GM21619 (cell line): ENCODE data around the gene CCNE1.
"Not testable (repeated sequence)": the region's sequence is repeated elsewhere in the genome, so short reads cannot be mapped to it uniquely, and the experiment has no call there.

Experiments used
- ATAC-seq: cut with Tn5 transposase; IDR thresholded peaks from one replicate; pipeline ENCODE4 v1.9.1; 2021; ENCODE audit not compliant: unreplicated experiment

The CCNE1 gene

DNA sequence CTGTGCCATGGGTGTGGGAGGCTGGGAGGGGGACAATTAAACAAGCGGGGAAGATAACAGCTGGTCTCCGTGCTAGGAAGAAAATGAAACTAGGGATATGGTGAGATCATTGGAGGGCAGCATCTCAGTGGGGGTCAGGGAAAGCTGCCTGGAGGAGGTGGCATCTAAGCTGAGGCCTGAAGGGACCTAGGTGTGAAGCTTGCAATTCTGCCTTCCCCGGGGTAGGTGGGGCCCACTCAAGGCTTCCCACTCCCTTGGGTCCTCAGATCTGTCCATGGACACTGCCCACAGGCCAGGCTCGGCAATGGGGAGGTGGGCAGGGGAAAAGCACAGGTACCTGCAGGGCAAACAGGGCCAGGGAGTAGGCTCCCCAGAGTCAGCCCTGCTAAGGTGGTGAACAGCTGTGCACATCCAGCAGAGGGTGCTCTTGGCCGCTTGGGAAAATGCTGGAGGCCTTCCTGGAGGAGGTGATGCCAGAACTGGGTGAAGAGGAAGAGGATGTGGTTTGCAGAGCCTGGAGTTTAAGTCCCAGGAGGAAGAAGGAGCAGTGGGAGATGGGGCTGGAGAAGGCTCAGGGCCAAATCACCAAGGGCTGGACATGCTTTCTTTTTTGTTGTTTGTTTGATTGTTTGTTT, 25.7 kb upstream of the CCNE1 start:
- no peak for ATAC-seq

DNA sequence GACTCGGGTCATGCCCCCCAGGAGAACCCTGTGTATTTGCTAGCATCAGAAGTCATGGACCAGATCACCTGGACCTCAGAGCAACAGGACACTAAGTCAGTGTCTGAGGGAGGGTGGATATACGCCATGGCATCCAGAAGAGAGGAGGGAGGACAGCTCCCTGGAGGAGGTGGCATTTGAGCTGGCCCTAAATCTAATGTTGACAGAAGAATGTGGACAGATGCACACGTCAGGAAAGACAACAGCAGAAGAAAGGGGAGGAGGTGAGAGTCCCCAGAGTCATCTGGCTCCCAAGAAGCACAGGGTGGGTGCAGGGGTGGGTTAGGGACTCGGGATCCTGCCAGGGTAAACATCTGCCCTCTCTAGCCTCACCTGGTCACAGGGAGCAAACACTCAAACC, 24.5 kb upstream of the CCNE1 start:
- ATAC-seq = no peak

DNA sequence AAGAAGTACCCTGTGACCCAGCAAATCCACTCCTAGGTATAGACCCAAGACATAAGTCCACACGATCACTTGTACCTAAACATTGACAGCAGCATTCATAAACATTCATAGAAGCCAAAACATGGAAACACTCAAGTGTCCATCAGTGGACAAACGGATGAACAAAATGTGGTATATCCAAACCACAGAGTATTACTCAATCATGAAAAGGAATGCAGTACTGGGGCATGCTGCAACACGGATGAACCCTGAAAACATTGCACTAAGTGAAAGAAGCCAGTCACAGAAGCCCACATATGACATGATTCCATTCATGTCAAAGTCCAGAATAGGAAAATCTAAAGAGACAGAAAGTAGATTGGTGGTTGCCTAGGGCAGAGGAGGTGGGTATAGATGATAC, 22.8 kb upstream of the CCNE1 start:
- ATAC-seq = no peak

DNA sequence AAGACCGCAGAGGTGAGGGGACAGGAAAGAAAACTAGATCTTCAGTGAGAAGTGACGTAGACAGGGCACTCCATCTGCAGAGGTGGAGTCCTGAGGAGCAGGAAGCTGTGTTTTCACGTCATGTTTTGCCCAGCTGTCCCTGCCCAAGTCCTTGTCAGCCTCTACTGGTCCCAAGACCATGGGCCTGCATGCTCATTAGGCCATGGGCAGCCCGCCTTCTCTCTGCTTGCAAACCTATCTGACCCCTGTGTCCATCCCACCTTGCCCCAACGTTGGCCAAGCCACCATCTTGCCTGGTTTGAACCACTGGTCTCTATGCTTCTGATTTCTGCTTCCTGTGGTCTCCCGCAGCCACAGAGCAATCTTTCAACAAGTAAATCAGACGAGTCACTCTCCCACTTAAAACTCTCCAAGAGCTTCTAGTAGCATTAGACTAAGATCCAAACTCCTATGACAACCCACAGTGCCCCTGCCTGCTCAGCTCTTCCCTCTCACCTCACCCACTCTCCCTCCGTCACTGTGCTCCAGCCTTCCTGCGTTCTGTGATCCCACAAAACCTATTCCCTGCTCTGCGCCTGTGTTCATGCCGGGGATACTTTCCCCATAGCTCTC, 18.6 kb upstream of the CCNE1 start:
- ATAC-seq = no peak

DNA sequence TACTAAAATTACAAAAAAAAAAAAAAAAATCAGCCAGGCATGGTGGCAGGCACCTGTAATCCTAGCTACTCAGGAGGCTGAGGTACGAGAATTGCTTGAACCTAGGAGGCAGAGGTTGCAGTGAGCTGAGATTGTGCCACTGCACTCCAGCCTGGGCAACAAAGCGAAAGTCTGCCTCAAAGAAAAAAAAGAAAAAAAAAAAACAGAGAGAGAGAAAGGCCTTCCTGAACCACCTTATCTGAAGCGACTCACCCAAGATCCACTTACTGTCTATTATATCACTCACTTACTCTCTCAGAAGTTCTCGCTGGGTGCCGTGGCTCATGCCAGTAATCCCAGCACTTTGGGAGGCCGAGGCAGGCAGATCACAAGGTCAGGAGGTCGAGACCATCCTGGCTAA, 17.3 kb upstream of the CCNE1 start:
- not testable (repeated sequence) for ATAC-seq

DNA sequence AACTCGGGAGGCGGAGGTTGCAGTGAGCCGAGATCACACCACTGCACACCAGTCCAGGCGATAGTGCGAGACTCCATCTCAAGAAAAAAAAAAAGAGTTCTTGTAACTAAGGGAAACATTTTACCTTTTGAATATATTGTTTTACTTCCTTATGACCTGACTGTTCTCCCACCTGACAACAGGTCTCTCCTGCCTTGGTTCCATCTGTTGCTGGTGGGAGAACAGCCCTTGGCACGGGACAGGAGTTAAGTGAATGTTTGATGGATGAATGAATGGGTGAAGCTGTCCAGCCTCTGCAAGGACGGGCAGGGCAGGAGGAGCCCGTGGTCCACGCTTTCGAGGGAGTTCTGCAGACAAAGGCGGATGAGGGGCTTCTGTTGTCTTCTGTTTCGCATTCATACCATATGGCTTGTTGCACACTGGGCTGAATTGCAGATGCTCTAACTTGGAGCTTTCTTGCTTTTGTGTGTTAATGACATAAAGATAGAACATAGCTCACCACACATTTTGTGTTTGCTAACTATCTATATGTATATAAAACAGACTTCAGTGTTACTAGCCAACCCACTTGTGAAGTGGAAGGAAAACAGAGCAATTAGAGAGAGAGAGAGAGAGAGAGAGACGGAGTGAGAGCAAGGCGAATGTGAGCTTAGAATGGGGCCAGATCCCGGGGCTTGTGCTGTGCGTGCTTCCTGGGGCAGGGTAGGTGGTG, 16.2 kb upstream of the CCNE1 start:
- no peak for ATAC-seq

DNA sequence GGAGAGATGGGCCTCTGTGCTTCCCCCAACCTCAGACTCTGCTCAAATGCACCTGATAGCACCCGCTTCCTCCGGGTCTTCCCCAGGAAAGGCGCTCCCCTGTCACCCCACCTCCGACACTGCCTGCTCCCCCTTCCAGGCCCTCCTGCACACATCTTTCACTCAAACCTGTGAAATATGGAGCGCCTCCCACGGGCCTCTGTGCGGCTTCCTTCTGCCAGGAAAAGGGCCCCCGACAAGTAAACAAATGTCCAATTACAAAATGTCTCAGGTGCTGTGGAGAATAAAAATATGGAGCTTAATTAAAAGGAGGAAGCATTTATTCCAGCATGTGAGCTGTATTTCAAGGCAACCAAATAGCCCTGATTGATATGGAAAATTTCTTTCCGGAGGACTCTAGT, 15.6 kb upstream of the CCNE1 start:
- no peak for ATAC-seq

DNA sequence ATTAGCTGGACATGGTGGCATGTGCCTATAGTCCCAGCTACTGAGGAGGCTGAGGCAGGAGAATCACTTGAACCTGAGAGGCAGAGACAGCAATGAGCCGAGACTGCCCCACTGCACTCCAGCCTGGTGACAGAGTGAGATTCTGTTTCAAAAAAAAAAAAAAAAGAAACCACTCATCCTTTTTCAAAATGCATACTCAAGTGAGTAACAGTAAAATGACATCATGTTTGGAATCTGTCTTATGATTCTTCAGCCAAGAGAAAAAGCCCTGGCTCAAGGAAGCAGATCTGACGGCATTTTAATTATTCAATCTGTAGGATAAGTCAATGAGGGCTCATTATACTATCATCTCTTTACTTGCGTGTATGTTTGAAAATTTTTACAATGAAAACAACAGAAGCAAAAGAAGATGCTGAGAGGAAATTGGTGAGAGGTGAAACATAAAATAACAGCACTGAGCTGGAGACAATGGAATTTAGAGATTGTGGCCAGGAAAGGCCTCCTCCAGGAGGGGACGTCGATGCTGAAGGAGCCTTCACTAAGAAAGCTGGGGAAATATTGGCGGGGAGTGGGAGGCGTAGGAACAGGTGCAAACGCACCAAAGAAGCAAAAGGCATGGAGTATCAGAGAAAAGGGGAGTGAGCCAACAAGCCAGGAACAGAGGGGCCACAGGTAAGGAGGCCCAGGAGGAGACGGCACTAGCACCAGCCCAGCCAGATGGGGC, 12.9 kb upstream of the CCNE1 start:
- no peak for ATAC-seq

DNA sequence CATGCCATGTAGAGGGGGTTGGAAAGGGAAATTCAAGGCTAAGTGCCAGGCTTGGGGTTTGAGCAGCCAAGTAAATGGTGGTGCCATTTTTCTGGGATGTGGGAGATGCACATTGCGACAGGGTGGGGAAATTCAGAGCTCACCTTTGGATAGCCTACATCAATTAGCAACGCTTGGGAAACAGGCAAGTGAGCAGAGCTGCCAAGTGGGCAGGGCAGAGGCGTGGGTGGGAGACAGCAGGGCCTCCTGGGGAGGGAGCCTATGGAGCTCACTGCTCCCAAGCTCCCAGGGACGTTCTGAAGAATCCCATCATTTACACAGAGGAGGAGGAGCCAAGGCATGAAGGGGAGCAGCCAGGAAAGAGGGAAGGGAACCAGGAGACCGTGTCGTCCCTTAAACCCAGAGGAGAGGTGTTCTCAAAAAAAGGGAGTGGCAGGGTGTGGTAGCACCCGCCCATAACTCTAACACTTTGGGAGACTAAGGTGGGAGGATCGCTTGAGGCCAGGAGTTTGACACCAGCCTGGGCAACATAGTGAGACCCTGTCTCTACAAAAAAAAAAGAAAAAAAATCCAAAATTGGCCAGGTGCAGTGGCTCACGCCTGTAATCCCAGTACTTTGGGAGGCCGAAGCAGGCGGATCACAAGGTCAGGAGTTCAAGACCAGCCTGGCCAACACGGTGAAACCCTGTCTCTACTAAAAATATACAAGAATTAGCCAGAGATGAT, 11.5 kb upstream of the CCNE1 start:
- ATAC-seq = no peak

DNA sequence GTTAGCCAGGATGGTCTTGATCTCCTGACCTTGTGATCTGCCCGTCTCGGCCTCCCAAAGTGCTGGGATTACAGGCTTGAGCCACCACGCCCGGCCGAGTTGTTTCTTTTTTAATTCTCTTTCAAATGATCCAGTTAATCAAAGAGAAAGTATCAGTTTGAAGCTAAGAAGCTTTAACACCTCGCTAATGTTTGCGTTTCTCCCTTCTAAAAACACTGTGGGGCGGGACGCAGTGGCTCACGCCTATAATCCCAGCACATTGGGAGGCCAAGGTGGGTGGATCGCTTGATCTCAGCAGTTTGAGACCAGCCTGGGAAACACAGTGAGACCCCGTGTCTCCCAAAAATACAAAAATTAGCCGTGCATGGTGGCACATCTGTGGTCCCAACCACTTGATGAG, 7.8 kb upstream of the CCNE1 start:
- ATAC-seq = not testable (repeated sequence)

DNA sequence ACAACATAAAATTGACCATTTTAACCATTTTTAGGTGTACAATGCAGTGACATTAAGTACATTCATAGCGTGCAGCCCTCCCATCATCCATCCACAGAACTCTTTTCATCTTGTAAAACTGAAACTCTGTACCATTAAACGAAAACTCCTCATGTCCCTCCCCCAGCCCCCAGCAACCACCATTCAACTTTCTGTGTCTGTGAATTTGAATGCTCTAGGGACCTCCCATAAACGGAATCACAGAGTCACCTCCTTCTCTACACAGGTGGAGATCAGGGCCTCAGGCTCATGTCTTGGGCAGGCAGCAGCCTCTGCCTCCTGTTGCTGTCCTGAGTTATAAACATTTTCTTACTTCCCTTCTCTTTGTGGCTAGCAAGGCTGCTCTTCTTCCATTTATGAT, 7.3 kb upstream of the CCNE1 start:
- ATAC-seq = peak; percentile 94

DNA sequence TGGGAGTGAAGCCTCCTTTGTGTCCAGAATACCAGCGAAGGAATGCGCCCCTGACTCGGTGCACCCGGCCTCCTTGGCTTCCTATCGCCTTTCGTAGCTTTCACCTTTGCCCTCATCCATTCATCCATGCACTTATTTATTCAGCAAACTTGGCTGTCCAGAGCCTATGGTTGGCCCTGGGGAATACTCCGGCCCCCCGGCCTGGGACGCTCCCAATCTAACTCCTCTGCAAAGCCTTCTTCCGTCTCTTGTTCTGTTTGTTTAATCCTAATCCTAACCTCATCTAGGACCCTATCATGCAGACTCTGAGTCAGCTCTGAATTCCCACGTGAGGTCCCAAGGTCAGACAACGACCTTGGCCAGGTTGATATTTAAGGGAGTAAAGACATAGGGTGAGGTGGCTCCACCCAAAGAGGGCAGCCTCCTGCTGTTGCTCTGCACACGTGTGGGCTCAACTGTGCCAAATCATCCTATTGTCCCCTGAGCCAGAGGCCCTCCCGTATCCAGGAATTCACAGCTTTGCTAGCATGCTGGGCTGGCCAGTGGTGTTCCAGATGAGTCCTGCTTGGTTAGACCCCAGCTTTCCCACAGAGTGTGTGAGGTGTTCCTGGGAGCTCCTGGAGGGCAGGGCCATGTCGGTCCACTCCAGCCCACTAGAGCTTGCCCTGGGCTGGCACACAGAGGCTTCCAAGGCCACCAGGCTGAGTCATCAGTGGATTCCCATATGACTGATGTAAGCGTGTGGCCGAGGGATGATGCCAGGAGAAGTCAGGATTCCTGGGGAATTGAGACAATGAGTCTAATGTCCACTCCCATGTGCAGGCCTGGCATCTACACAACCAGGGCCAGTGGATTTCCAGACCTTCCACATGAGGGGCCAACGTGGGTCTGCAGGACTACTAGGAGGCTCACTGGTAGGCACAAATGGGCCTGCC, 6.5 kb upstream of the CCNE1 start:
- no peak for ATAC-seq

DNA sequence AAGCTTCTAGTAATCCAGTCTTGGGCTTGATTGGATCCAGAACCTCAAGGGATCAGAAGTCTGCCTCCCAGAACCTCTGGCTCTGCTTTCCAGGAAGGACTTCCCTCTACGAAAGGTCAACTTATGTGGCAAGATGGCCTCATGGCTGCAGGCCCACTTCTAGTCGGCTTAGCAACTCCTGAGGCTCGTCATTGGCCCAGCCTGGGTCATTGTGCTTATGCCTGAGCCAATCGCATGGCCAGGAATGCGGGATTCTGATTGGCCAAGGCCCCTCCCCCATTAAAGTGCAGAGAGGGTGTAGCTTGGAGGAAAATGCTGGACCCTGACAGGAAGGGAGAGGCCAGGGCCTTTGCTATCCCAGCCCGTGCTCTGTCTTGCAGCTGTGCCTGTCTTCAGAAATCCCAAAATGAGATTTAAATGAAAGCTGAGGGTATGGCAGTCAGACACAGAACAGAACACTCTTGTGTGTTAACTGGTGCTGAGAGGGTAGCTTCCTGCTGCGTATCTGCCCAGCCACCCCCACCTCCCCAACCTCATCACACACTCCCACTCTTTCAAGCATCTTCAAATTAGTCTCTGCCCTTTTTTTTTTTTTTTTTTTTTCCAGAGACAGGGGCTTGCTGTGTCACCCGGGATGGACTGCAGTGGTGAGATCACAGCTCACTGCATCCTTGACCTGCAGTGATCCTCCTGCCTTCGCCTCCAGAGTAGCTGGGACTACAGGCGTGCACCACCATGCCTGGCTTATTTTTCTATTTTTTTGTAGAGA, 5.5 kb upstream of the CCNE1 start:
- no peak for ATAC-seq

DNA sequence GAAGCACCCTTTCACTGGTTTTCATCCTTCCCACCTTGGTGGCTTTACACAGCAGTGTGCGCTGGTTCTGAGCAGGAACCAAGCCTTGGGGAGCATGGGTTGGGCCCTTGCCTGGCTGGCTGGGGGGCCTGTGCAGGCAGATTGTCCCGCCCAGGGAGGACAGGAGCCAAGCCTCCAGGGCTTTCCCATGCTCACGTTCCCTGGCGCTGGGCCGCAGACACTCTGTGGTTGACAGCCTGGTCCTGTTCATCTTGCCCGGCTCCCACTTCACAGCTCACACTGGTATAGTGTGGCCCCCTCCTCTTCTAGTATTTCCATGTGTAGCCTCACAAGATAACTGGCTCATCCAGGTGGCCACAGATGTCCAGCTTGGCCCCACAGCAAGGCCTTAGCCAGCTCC, 4.6 kb upstream of the CCNE1 start:
- no peak for ATAC-seq

DNA sequence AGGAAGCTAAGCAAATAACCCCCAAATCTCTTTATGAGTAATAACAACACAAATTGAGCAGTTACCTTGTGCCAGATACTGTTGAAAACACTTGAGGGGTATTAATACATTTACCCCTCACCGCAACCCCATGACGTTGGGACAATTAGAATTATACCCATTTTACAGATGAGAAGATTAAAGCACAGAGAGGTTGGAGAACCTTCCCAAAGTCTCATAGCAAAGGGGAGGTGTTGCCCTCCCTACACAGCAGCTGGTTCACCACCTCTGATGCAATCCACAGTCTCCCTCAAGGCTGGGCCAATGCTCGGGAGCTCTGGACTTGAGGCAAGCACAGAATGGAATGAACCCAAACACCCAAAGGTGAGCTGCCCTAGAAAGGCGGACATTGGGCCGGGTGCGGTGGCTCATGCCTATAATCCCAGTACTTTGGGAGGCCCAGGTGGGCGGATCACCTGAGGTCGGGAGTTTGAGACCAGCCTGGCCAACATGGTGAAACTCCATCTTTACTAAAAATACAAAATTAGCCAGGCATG, 3.9 kb upstream of the CCNE1 start:
- no peak for ATAC-seq

DNA sequence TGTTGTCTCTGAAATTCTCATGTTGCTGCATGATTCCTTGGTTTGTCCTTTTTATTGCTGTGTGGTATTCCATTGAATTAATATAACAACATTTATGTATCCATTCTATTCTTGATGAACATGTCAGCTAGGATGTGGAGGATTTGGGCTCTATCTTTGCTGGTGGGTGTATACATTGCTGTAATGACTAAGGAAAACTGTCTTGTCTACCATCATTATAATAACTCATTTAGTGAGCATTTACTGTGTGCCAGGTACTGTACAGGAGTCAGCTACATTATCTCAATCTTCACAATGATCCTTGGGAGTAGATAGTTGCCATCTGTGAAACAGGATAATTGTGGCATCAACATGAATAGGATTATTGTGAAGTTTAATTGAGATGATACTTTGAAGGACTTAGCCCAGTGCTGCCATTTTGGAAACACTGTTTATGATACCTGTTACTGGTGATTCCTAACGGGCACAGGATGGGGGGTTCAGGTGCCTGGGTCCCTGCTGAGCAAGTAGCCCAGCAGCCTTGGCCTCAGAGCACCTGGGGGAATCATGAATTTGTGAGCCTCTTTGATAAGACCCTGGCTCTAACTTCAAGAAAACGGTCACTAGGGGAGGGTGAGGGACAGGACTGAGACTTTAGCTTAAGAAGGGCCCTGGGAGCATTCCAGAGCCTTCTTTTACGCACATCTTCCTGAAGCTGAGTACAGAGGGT, 1.8 kb upstream of the CCNE1 start:
- no peak for ATAC-seq

DNA sequence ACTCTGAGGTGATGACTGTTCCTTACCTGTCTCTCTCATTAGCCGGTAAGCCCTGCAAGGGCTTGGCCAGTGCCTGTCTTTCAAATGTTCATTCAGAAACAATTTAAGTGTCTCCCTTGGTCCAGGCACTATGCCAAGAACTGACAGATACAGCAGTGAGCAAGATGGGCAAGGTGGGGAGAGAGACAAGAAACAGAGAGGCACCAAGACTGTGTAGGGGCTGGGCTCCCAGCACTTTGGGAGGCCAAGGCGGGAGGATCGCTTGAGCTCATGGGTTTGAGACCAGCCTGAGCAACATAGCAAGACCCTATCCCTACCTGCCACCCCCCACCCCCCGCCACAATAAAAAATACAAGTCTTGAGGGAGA, 1.3 kb upstream of the CCNE1 start:
- ATAC-seq = no peak

DNA sequence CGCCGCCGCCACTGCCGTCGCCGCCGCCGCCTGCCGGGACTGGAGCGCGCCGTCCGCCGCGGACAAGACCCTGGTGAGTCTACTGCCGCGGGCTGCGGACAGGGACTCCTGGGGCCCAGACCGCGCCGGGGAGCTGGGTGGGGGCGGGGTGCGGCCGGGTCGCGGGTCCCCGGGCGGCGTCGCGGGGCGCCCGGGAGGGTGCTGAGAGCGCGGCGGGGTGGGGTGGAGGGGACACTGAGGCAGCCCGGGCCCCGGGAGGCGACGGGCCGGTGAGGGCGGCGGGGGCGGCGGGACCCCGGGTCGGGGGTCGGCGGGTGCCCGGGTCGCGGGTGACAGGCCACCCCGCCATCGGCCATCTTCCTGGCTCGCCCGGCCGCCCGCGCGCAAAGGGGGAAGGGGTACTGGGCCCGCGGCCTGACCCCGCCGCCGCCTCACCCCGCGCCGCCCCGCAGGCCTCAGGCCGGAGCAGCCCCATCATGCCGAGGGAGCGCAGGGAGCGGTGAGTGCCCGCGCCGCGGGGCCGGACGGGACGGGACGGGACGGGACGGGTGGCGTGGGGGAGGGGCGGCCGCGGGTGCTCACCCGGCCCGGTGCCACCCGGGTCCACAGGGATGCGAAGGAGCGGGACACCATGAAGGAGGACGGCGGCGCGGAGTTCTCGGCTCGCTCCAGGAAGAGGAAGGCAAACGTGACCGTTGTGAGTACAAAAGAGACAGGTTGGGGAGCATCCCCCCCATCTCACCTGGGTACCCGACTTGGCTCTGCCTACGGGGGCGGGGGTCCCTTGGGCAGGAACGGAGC, 489 bp downstream of the CCNE1 start:
- peak; percentile 2 for ATAC-seq
